ENCODE data around the gene CDK18. TPM values are rescaled to one million over a fixed set of nuclear protein-coding genes. Genes with fewer than 3 reads are reported as not detected.

CDK18 gene
- total and polyA plus RNA-seq, 4 donors, result 2.4 to 3.7 (median 3.1) TPM

- Histone ChIP-seq H3K9me3 (ENCODE audit: control insufficient read depth in 4 of 4, low read length in 3 of 4) (no peaks in the 10 kb centered on the region), H3K9ac (ENCODE audit: low read depth in 1 of 2, low read length in 2 of 2) (no peak overlapping the region), H3K4me1 (ENCODE audit: control insufficient read depth in 4 of 4, insufficient read depth in 4 of 4, low read length in 3 of 4) (peaks cover 0 to 14% (median 9%) of the 10 kb centered on the region in 4 donors), H3K36me3 (ENCODE audit: control insufficient read depth in 4 of 4, insufficient read depth in 3 of 4, low read depth in 1 of 4, low read length in 3 of 4) (no peaks in the 10 kb centered on the region), H3K27me3 (ENCODE audit: control insufficient read depth in 4 of 4, insufficient read depth in 4 of 4, low read length in 3 of 4) (no peaks in the 10 kb centered on the region), H3K4me3 (ENCODE audit: low read depth in 1 of 3, low read length in 3 of 3) (no peak overlapping the region), H3K27ac (ENCODE audit: low read depth in 1 of 2, low read length in 2 of 2) (no peak overlapping the region)
- 77% methylated on average over 9 of the region's 9 CpGs for WGBS
- no peak for DNase-seq (ENCODE audit: low spot score)
- TF ChIP-seq HNF4A (conservative IDR thresholded peaks at IDR 0.05) (no peak), TAF1 (conservative IDR thresholded peaks at IDR 0.05) (no peak), MAX (IDR thresholded peaks at IDR 0.05) (no peak), ZBTB33 (IDR thresholded peaks at IDR 0.05) (no peak), FOXA2 (IDR thresholded peaks at IDR 0.05) (no peak), EGR1 (IDR thresholded peaks at IDR 0.05; ENCODE audit: low read depth in 2 of 2) (no peak), HNF4G (IDR thresholded peaks at IDR 0.05) (no peak), NR2F2 (IDR thresholded peaks at IDR 0.05) (no peak), FOXA1 (IDR thresholded peaks at IDR 0.05) (no peak), SP1 (IDR thresholded peaks at IDR 0.05) (no peak), CTCF (IDR thresholded peaks at IDR 0.05; ENCODE audit: low read depth, low read length, missing input control) (no peak), REST (IDR thresholded peaks at IDR 0.05) (no peak), JUND (IDR thresholded peaks at IDR 0.05) (no peak), ATF3 (IDR thresholded peaks at IDR 0.05) (no peak), RAD21 (IDR thresholded peaks at IDR 0.05) (no peak)
These were observed 3.9 kb upstream of the CDK18 start for GRCh38 chr1:205500240-205501233.
